IPS-18a (cell line): ENCODE data around the gene MYRIP.

Source experiments
- H3K27ac ChIP-seq: one replicate; pipeline ENCODE4 v1.5.1; 2013; ENCODE audit warnings: low read length
- H3K27me3 ChIP-seq: one replicate; pipeline ENCODE4 v1.6.1; 2013; ENCODE audit warnings: mild to moderate bottlenecking, low read length; ENCODE audit not compliant: control insufficient read depth, insufficient read depth
- H3K36me3 ChIP-seq: one replicate; pipeline ENCODE4 v1.6.1; 2013; ENCODE audit warnings: low read depth, low read length; ENCODE audit not compliant: control insufficient read depth
- H3K4me1 ChIP-seq: one replicate; pipeline ENCODE4 v1.6.1; 2013; ENCODE audit warnings: low read depth, low read length; ENCODE audit not compliant: control insufficient read depth
- H3K4me3 ChIP-seq: one replicate; pipeline ENCODE4 v1.5.1; 2013; ENCODE audit warnings: low read length
- H3K9ac ChIP-seq: one replicate; pipeline ENCODE4 v1.6.1; 2013; ENCODE audit warnings: mild to moderate bottlenecking, low read length, moderate library complexity
- H3K9me3 ChIP-seq: one replicate; pipeline ENCODE4 v1.6.1; 2013; ENCODE audit warnings: low read depth, low read length; ENCODE audit not compliant: control insufficient read depth

MYRIP gene

DNA sequence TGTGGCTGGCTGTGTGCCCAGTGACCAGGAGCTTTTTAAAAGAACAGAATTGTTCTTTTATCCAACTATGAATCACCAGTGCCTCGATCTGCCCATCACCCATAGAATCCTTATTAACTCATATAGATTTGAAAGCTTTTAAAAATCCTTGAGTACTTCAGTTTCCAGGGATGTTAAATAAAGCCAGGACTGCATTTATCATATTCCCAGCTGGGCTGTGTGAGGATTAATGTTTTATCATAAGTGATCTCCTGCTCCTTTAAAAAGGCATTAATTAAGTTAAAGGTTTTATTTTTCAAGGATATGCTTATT lies 234.0 kb downstream of the MYRIP start:
- Histone ChIP-seq H3K27me3 (no peaks in the 10 kb centered on the region), H3K9me3 (no peaks in the 10 kb centered on the region), H3K9ac (no peak overlapping the region), H3K36me3 (no peaks in the 10 kb centered on the region), H3K4me1 (peaks cover 8% of the 10 kb centered on the region), H3K27ac (no peak overlapping the region), H3K4me3 (no peak overlapping the region)

DNA sequence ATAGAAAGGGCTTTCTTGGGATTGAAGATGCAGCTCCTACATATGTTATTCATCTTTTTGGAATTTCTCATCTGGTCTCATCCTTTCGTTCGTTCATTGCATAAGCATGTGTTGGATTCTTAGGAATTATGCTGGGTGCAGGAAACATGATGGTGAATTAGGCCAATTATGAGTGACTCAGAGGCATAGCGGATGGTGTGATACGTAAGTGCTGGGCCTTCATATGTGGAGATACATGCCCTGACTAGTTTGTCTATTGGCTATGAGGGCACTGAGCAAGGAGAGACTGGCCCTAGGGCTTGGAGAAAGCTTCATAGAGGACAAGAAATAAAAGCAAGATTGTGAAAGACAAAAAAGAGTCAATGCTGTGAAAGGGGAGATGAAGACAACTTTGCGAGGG lies 235.1 kb downstream of the MYRIP start:
- peaks cover 8% of the 10 kb centered on the region for H3K4me1 ChIP-seq
- no peaks in the 10 kb centered on the region for H3K27me3 ChIP-seq
- H3K36me3 ChIP-seq, result no peaks in the 10 kb centered on the region
- no peak overlapping the region for H3K27ac ChIP-seq
- H3K9ac ChIP-seq, result no peak overlapping the region
- no peak overlapping the region for H3K4me3 ChIP-seq
- H3K9me3 ChIP-seq, result no peaks in the 10 kb centered on the region

DNA sequence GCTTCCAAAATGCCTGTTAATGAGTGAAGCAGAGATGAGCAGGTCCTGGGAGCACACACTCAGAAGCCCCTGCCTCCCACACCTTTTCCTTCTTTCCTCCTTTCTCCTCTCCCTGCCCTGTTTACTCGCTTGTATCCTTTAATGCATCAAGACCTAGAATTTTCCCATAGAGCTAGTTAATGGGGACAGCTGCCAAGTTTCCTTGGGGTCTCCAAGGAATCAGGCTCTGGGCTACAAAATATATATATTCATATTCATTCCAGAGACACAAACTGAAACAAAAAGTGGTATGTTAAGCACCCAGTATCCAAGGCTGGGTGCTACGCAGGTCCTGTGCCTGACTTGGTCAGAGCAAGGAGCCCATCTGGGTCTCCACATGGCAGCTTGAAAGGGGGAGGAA lies 235.6 kb downstream of the MYRIP start:
- Histone ChIP-seq H3K36me3 (no peaks in the 10 kb centered on the region), H3K4me1 (peaks cover 8% of the 10 kb centered on the region), H3K9ac (no peak overlapping the region), H3K4me3 (no peak overlapping the region), H3K27ac (no peak overlapping the region), H3K27me3 (no peaks in the 10 kb centered on the region), H3K9me3 (peaks cover 3% of the 10 kb centered on the region)

DNA sequence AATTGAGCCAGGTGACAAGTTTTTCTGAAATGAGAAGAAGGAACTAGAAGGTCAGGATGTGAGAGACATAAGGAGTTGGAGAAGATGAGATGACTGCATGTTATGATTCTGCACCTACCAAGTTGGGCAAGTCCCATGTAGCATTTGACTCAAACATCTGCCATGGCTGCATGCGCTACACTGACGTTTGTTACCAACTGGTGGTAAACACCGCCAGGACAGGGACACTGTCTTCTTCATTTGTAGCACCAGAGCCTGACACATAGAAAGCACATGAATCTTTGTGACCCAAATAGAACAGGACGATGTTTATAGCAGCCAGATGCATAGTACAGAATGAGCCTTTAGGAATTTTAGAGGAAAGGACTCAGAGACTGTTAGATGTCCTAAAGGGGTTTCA lies 236.7 kb downstream of the MYRIP start:
- Histone ChIP-seq H3K27me3 (no peaks in the 10 kb centered on the region), H3K9me3 (peaks cover 3% of the 10 kb centered on the region), H3K4me3 (no peak overlapping the region), H3K9ac (no peak overlapping the region), H3K36me3 (no peaks in the 10 kb centered on the region), H3K4me1 (peaks cover 8% of the 10 kb centered on the region), H3K27ac (no peak overlapping the region)

DNA sequence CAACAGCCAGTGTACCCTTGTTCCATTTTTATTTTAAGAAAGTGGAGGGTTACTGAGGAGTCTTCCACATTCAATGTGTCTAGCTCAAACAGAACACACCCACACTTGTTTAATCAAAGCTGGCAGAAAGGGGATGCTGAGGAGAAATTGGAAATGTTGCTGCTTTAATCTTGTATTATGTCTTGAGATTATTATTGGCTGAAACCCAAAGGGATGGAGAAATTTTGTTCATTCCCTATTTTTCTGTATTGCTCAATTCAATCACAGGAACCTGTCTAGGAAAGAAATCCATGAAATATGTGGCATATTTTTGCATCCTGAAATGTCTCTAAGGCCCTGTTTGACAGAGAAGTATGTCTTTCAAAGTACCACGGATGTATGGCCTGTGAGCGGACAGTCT lies 238.0 kb downstream of the MYRIP start:
- H3K36me3 ChIP-seq, result no peaks in the 10 kb centered on the region
- H3K4me1 ChIP-seq, result peaks cover 8% of the 10 kb centered on the region
- H3K4me3 ChIP-seq, result no peak overlapping the region

DNA sequence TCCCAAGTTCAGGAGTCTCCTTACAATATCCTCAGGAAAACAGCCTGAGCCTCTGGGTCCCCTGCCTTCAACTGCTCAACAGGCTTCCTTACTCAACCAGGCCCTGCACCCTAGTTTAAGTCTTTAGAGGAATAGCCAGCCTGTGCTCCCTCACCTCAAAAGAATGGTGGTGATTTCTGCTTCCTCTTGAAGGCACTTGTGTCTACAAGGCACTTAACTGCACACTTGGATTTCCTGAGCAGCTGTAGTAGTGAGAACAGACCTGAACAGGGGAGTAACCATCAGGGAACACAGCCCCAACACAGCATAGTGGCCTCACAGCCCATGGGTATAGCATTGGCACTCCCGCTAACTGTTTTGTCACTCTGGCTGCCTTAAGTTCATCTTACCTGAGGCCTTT lies 244.3 kb downstream of the MYRIP start:
- H3K9ac ChIP-seq, result no peak overlapping the region
- peaks cover 3% of the 10 kb centered on the region for H3K9me3 ChIP-seq
- H3K27me3 ChIP-seq, result no peaks in the 10 kb centered on the region
- H3K27ac ChIP-seq, result no peak overlapping the region
- no peak overlapping the region for H3K4me3 ChIP-seq
- no peaks in the 10 kb centered on the region for H3K36me3 ChIP-seq
- no peaks in the 10 kb centered on the region for H3K4me1 ChIP-seq

More for the DNA sequence above, 238.0 kb downstream of the MYRIP start:
- H3K9ac ChIP-seq, result no peak overlapping the region
- no peak overlapping the region for H3K27ac ChIP-seq
- no peaks in the 10 kb centered on the region for H3K27me3 ChIP-seq
- H3K9me3 ChIP-seq, result peaks cover 3% of the 10 kb centered on the region

DNA sequence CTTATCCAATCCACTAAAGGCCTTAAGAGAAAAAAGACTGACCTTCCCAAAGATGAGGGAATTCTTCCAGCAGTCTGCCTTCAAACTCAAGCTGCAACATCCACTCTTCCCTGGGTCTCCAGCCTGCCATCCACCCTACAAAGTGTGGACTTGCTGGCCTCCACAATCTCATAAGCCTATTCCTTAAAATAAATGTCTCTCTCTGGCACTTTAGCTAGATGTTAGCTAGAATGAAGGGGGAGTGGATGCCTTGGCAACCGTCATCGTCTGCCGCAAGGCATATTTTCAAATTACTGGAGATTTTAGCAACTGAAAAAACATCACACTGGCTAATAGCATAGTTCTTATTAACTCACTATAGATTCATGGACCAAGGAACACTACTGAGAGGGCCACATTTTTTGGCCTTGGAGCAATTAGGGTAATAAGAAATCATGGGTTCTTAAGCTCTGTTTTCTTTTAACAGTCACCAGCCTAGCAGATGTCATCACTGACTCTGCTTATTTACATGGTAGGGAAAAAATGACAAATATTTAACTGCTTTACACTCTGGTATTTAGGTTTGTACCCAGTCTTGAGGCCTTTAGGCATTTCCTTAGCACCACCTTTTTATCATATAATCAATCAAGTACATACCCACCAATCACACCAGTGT lies 245.3 kb downstream of the MYRIP start:
- no peaks in the 10 kb centered on the region for H3K27me3 ChIP-seq
- H3K27ac ChIP-seq, result no peak overlapping the region
- no peak overlapping the region for H3K4me3 ChIP-seq
- peaks cover 3% of the 10 kb centered on the region for H3K9me3 ChIP-seq
- no peaks in the 10 kb centered on the region for H3K4me1 ChIP-seq
- H3K36me3 ChIP-seq, result no peaks in the 10 kb centered on the region
- H3K9ac ChIP-seq, result no peak overlapping the region

DNA sequence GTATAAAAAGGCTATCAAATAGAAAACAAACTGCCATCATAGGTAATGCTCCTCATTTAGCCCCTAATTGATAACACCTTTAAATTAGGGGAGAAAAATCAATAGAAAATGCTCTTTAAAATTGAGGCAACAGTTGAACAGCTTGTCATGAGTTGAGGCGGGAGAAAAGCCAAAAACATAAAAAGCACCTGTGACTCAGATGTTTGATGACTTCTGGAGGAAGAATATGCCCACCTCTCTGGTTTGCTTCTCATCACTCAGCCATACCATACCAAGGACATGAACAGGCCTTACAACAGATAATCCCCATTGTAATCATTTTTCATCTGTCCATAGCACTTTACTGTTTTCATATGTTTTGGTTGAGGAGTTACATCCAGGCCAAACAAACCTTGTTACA lies 246.0 kb downstream of the MYRIP start:
- Histone ChIP-seq H3K9me3 (no peaks in the 10 kb centered on the region), H3K4me1 (no peaks in the 10 kb centered on the region), H3K9ac (no peak overlapping the region), H3K36me3 (no peaks in the 10 kb centered on the region), H3K27me3 (no peaks in the 10 kb centered on the region), H3K4me3 (no peak overlapping the region), H3K27ac (no peak overlapping the region)

DNA sequence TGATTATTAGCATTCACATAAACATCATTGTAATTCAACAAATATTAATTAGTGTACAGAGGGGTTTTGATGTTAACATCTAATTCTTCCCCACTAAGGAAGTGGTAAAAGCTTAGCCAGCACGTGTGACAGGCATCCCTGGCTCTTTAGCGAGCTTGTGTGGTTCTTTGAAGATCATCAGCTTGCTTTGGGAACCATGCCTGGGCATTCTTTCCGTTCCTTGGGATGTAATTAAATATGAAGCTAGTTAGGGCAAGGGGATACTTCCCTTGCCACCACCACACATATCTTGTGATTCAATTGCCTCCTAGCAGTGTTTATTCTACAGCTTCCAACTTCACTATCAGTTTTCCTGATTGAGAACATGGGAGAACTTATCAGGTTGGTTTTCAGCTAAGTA lies 246.5 kb downstream of the MYRIP start:
- H3K9me3 ChIP-seq, result no peaks in the 10 kb centered on the region
- H3K27ac ChIP-seq, result no peak overlapping the region
- no peaks in the 10 kb centered on the region for H3K4me1 ChIP-seq
- H3K9ac ChIP-seq, result no peak overlapping the region
- no peaks in the 10 kb centered on the region for H3K27me3 ChIP-seq
- no peaks in the 10 kb centered on the region for H3K36me3 ChIP-seq
- no peak overlapping the region for H3K4me3 ChIP-seq

DNA sequence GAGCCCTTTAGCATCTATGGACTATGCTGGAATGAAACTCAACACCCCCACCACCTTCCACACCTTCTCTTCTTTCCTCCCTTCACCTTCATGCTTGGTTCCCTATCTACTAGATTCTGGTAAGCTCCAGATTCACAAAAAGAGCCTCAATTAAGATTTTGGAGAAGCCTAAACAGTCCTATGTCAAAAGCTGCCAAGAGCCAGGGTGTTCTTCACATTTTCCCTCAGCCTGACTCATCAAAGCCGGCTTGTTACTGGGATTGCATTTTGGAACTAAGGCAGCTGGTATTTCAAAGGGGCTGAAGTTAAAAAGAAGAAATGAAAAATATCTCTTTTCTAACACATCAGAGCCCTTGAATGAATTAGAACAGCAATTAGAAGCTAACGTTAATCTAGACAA lies 247.7 kb downstream of the MYRIP start:
- no peak overlapping the region for H3K27ac ChIP-seq
- no peak overlapping the region for H3K9ac ChIP-seq
- H3K9me3 ChIP-seq, result no peaks in the 10 kb centered on the region
- no peaks in the 10 kb centered on the region for H3K27me3 ChIP-seq
- H3K36me3 ChIP-seq, result no peaks in the 10 kb centered on the region
- H3K4me1 ChIP-seq, result no peaks in the 10 kb centered on the region
- H3K4me3 ChIP-seq, result no peak overlapping the region

DNA sequence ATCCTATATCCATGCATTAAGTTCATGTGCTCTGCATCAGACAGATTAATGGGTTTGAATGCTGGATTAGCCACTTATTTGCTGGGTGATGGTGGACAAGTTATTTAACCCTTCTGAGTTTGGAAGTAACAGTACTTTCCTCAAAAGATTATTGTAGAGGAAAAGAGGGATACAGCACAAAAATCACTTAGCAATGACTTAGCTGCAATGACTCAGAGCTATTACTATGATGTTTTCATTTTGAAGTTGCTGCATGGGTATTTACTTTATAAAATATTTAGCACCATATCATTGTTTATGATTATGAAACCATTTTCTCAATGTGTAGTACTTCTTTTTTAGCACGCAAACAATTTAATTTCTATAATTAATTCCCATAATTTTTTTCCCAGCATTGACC lies 248.4 kb downstream of the MYRIP start:
- H3K4me3 ChIP-seq, result no peak overlapping the region
- no peaks in the 10 kb centered on the region for H3K36me3 ChIP-seq
- H3K9ac ChIP-seq, result no peak overlapping the region
- H3K27ac ChIP-seq, result no peak overlapping the region
- no peaks in the 10 kb centered on the region for H3K9me3 ChIP-seq
- no peaks in the 10 kb centered on the region for H3K27me3 ChIP-seq
- H3K4me1 ChIP-seq, result no peaks in the 10 kb centered on the region

DNA sequence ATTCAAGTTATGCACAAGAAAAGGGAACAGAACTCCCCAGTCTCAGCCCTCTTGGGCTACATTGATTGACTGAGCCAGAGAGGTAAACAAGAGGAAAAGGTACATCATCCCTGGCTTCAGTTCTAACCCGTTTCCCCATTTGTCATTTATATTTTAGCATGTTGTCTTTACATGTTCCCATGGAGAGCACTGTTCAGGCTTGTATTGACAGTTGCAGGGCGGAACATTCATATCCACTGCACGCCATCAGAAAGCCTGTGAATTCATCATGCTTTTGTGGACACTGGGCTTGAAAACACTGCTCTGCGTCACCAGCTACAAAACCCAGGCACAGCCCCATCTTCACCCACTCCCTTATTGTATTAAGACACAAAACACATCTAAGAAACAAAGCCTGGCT lies 259.2 kb downstream of the MYRIP start:
- Histone ChIP-seq H3K4me1 (no peaks in the 10 kb centered on the region), H3K4me3 (no peak overlapping the region), H3K27ac (no peak overlapping the region), H3K9me3 (no peaks in the 10 kb centered on the region), H3K36me3 (no peaks in the 10 kb centered on the region), H3K27me3 (no peaks in the 10 kb centered on the region), H3K9ac (no peak overlapping the region)
